ENCODE data around the gene MUC3A.
"Not testable (repeated sequence)": the region's sequence is repeated elsewhere in the genome, so short reads cannot be mapped to it uniquely, and the experiment has no call there.

MUC3A gene

GRCh38 chr7:100949227-100949932 is at the start of gene MUC3A:
TSS of gene MUC3A (plus strand) at chr7:100949534. CDS start at chr7:100949625, 91 bp downstream.
- DNase-seq, result no peak

- no peak for DNase-seq
Observed at GRCh38 chr7:100900978-100901377, 48.4 kb upstream of the MUC3A start.

GRCh38 chr7:100901921-100902332 is 47.4 kb upstream of the MUC3A start:
- no peak for DNase-seq

GRCh38 chr7:100902638-100903037 is 46.7 kb upstream of the MUC3A start:
- DNase-seq, result no peak

- DNase-seq, result no peak
Observed at GRCh38 chr7:100908512-100908911, 40.8 kb upstream of the MUC3A start.

GRCh38 chr7:100910443-100910842 is 38.9 kb upstream of the MUC3A start:
- DNase-seq, result not testable (repeated sequence)

GRCh38 chr7:100911484-100911883 is 37.9 kb upstream of the MUC3A start:
- no peak for DNase-seq

- DNase-seq, result no peak
Observed at GRCh38 chr7:100914208-100914878, 35.0 kb upstream of the MUC3A start.

- no peak for DNase-seq
Observed at GRCh38 chr7:100914879-100915447, 34.4 kb upstream of the MUC3A start.

GRCh38 chr7:100919335-100919734 is 30.0 kb upstream of the MUC3A start:
- DNase-seq, result not testable (repeated sequence)

- DNase-seq, result not testable (repeated sequence)
Observed at GRCh38 chr7:100919779-100920437, 29.4 kb upstream of the MUC3A start.

- DNase-seq, result no peak
Observed at GRCh38 chr7:100921039-100921438, 28.3 kb upstream of the MUC3A start.

- not testable (repeated sequence) for DNase-seq
Observed at GRCh38 chr7:100923616-100924015, 25.7 kb upstream of the MUC3A start.

- DNase-seq, result no peak
Observed at GRCh38 chr7:100929808-100930174, 19.5 kb upstream of the MUC3A start.

- DNase-seq, result no peak
Observed at GRCh38 chr7:100933734-100934133, 15.6 kb upstream of the MUC3A start.

- not testable (repeated sequence) for DNase-seq
Observed at GRCh38 chr7:100935381-100935780, 14.0 kb upstream of the MUC3A start.

- not testable (repeated sequence) for DNase-seq
Observed at GRCh38 chr7:100936167-100936566, 13.2 kb upstream of the MUC3A start.

- no peak for DNase-seq
Observed at GRCh38 chr7:100942045-100942774, 7.1 kb upstream of the MUC3A start.

GRCh38 chr7:100943693-100944092 is 5.6 kb upstream of the MUC3A start:
- DNase-seq, result no peak

- no peak for DNase-seq
Observed at GRCh38 chr7:100944138-100944537, 5.2 kb upstream of the MUC3A start.

- DNase-seq, result no peak
Observed at GRCh38 chr7:100946111-100946510, 3.2 kb upstream of the MUC3A start.

- no peak for DNase-seq
Observed at GRCh38 chr7:100946766-100947365, 2.5 kb upstream of the MUC3A start.

All from CD4-positive, alpha-beta T cell treated with Interleukin-10 for 1 hour (primary cell).